ENCODE data around the gene CD6. TPM values are rescaled to one million over a fixed set of nuclear protein-coding genes. Genes with fewer than 3 reads are reported as not detected.
A peak's percentile ranks its signal among the peaks of the same experiment; 100 is the strongest.

CD6 gene
- total RNA-seq, 1 donor from 2014 or later: not detected

- no peak overlapping the region for H3K4me3 ChIP-seq
- Mint-ChIP-seq H3K4me3 (no peak overlapping the region), H3K27me3 (ENCODE audit: insufficient read depth, low read depth) (peaks cover 5% of the 10 kb centered on the region), H3K36me3 (peaks cover 22% of the 10 kb centered on the region), H3K4me1 (peaks cover 14% of the 10 kb centered on the region), H3K27ac (no peak overlapping the region), H3K9me3 (no peaks in the 10 kb centered on the region)
- TF ChIP-seq CTCF (IDR thresholded peaks at IDR 0.05): no peak
- no peaks in the 10 kb centered on the region for H3K27me3 ChIP-seq
- peak overlapping the region; percentile 47 for H3K4me2 ChIP-seq
- H3K4me1 ChIP-seq: peaks cover 8% of the 10 kb centered on the region
- peaks cover 4% of the 10 kb centered on the region for H3F3A ChIP-seq (ENCODE audit: low read depth)
- H3K9ac ChIP-seq: no peak overlapping the region
- peak; percentile 79 for DNase-seq (ENCODE audit: low spot score)
- H3K79me2 ChIP-seq (ENCODE audit: low read depth): no peaks in the 10 kb centered on the region
- H2AFZ ChIP-seq (replicated peaks): no peak overlapping the region
- no peaks in the 10 kb centered on the region for H3K36me3 ChIP-seq
- H3K9me3 ChIP-seq (ENCODE audit: low read depth): no peaks in the 10 kb centered on the region
- H4K20me1 ChIP-seq (ENCODE audit: low read depth): peaks cover 15% of the 10 kb centered on the region
- no peak overlapping the region for H3K27ac ChIP-seq
Measured at GRCh38 chr11:60932605-60933356, 38.7 kb upstream of the CD6 start.

DNA sequence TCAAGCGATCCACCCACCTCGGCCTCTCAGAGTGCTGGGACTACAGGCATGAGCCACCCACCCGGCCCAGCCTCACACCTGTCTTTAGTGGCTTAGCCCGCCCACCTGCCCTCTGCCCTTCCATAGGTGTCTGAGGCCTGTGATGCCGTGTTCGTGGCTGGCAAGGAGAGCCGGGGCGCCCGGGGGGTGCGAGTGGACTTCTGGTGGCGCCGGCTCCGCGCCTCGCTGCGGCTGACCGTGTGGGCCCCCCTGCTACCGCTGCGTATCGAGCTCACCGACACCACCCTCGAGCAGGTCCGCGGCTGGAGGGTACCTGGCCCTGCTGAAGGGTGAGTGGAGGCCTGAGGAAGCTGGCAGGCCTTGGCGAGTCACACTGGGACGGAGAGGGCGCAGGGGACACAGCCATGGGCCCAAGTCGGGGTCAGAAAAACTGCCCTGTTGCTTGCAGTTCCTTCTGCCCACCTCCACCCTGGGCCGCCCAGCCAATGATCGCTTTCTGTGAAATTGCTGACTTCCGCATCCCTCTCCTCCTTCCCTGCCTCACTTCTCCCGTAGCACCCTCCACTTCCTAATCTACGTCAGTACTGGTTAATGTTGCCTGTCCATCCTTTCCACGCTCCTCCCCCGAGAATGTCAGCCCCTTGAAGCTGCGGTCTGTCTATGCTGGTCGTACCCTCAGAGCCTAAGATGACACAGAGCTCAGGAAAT lies 37.9 kb upstream of the CD6 start:
- H3K9me3 ChIP-seq (ENCODE audit: low read depth): no peaks in the 10 kb centered on the region
- no peaks in the 10 kb centered on the region for H3K27me3 ChIP-seq
- no peak for TF ChIP-seq EZH2phosphoT487 (IDR thresholded peaks at IDR 0.05)
- no peak for TF ChIP-seq EZH2 (IDR thresholded peaks at IDR 0.05)
- TF ChIP-seq CTCF (IDR thresholded peaks at IDR 0.05): no peak
- H3K4me1 ChIP-seq: peaks cover 8% of the 10 kb centered on the region
- Mint-ChIP-seq H3K4me1 (peaks cover 14% of the 10 kb centered on the region), H3K36me3 (peaks cover 20% of the 10 kb centered on the region), H3K9me3 (no peaks in the 10 kb centered on the region), H3K27ac (peak overlapping the region; percentile 87), H3K27me3 (ENCODE audit: insufficient read depth, low read depth) (peaks cover 5% of the 10 kb centered on the region), H3K4me3 (no peak overlapping the region)
- no peaks in the 10 kb centered on the region for H3K79me2 ChIP-seq (ENCODE audit: low read depth)
- no peak overlapping the region for H3K9ac ChIP-seq
- peaks cover 4% of the 10 kb centered on the region for H3F3A ChIP-seq (ENCODE audit: low read depth)
- no peak overlapping the region for H3K4me3 ChIP-seq
- H2AFZ ChIP-seq (replicated peaks): no peak overlapping the region
- H3K27ac ChIP-seq: no peak overlapping the region
- no peaks in the 10 kb centered on the region for H3K36me3 ChIP-seq
- no peak overlapping the region for H3K4me2 ChIP-seq
- peaks cover 15% of the 10 kb centered on the region for H4K20me1 ChIP-seq (ENCODE audit: low read depth)
- DNase-seq (ENCODE audit: low spot score): no peak

GRCh38 chr11:60934124-60934789 lies 37.2 kb upstream of the CD6 start:
- no peak overlapping the region for H3K27ac Mint-ChIP-seq
- Histone ChIP-seq H3K9ac (no peak overlapping the region), H3K27ac (no peak overlapping the region), H3K4me2 (no peak overlapping the region), H3K36me3 (no peaks in the 10 kb centered on the region), H3K79me2 (ENCODE audit: low read depth) (no peaks in the 10 kb centered on the region), H4K20me1 (ENCODE audit: low read depth) (peaks cover 15% of the 10 kb centered on the region), H3K9me3 (ENCODE audit: low read depth) (no peaks in the 10 kb centered on the region), H3K4me1 (peaks cover 8% of the 10 kb centered on the region), H3K4me3 (no peak overlapping the region), H3K27me3 (no peaks in the 10 kb centered on the region), H3F3A (ENCODE audit: low read depth) (peaks cover 4% of the 10 kb centered on the region), H2AFZ (replicated peaks) (no peak overlapping the region)
- H3K9me3 Mint-ChIP-seq: no peaks in the 10 kb centered on the region
- peaks cover 16% of the 10 kb centered on the region for H3K4me1 Mint-ChIP-seq
- no peak for DNase-seq (ENCODE audit: low spot score)
- TF ChIP-seq EZH2 (IDR thresholded peaks at IDR 0.05) (no peak), CTCF (IDR thresholded peaks at IDR 0.05) (no peak), EZH2phosphoT487 (IDR thresholded peaks at IDR 0.05) (no peak)
- H3K4me3 Mint-ChIP-seq: no peak overlapping the region
- peaks cover 9% of the 10 kb centered on the region for H3K27me3 Mint-ChIP-seq (ENCODE audit: insufficient read depth, low read depth)
- H3K36me3 Mint-ChIP-seq: peaks cover 20% of the 10 kb centered on the region
